H9 (cell line): Measurements from ENCODE around the gene GRID1. TPM values are rescaled to one million over a fixed set of nuclear protein-coding genes. Genes with fewer than 3 reads are reported as not detected.

Experiments
- DNase-seq: peaks from one replicate; pipeline ENCODE4 v3.0.0-alpha.2; 2017
- H2AFZ ChIP-seq: one replicate; pipeline ENCODE4 v1.6.1; 2013; ENCODE audit warnings: mild to moderate bottlenecking, low read length, control low read depth, moderate library complexity
- H2AK5ac ChIP-seq: 2 replicates; pipeline ENCODE4 v1.6.1; 2013; ENCODE audit warnings: low read length, control low read depth, mixed read lengths; ENCODE audit not compliant: insufficient read length
- H2BK120ac ChIP-seq: one replicate; pipeline ENCODE4 v1.6.1; 2013; ENCODE audit warnings: low read depth, mild to moderate bottlenecking, low read length, control low read depth, inconsistent platforms; ENCODE audit not compliant: poor library complexity, severe bottlenecking
- H2BK12ac ChIP-seq: 2 replicates; pipeline ENCODE4 v1.6.1; 2013; ENCODE audit warnings: low read length, control low read depth, mixed read lengths, low read depth; ENCODE audit not compliant: insufficient read length
- H2BK15ac ChIP-seq: 2 replicates; pipeline ENCODE4 v1.6.1; 2013; ENCODE audit warnings: low read depth, low read length, control low read depth
- H2BK20ac ChIP-seq: one replicate; pipeline ENCODE4 v1.6.1; 2013; ENCODE audit warnings: low read depth, mild to moderate bottlenecking, low read length, control low read depth, inconsistent platforms; ENCODE audit not compliant: poor library complexity, severe bottlenecking
- H2BK5ac ChIP-seq: 2 replicates; pipeline ENCODE4 v1.6.1; 2013; ENCODE audit warnings: low read length, control low read depth, mixed read lengths; ENCODE audit not compliant: insufficient read length
- H3K14ac ChIP-seq: 2 replicates; pipeline ENCODE4 v1.6.1; 2013; ENCODE audit warnings: low read length, control low read depth; ENCODE audit not compliant: insufficient read depth
- H3K18ac ChIP-seq: 2 replicates; pipeline ENCODE4 v1.6.1; 2013; ENCODE audit warnings: low read depth, mild to moderate bottlenecking, mixed read lengths, low read length, control low read depth; ENCODE audit not compliant: insufficient read length
- H3K23ac ChIP-seq: 2 replicates; pipeline ENCODE4 v1.6.1; 2013; ENCODE audit warnings: low read length, control low read depth, mixed read lengths, low read depth; ENCODE audit not compliant: insufficient read length
- H3K23me2 ChIP-seq: 2 replicates; pipeline ENCODE4 v1.6.1; 2013; ENCODE audit warnings: low read depth, mild to moderate bottlenecking, mixed read lengths, low read length, control low read depth; ENCODE audit not compliant: insufficient read length, poor library complexity, severe bottlenecking
- H3K27ac ChIP-seq: 2 replicates; pipeline ENCODE4 v1.5.1; 2013; ENCODE audit warnings: low read length, control low read depth, mixed read lengths, low read depth; ENCODE audit not compliant: insufficient read length
- H3K27me3 ChIP-seq: 2 replicates; pipeline ENCODE4 v1.6.1; 2013; ENCODE audit warnings: low read length, control low read depth, inconsistent platforms; ENCODE audit not compliant: insufficient read depth
- H3K4ac ChIP-seq: 2 replicates; pipeline ENCODE4 v1.6.1; 2013; ENCODE audit warnings: low read depth, mild to moderate bottlenecking, control low read depth, inconsistent platforms, low read length, moderate library complexity
- H3K4me1 ChIP-seq: 2 replicates; pipeline ENCODE4 v1.6.1; 2013; ENCODE audit warnings: low read length, control low read depth, inconsistent platforms; ENCODE audit not compliant: insufficient read depth
- H3K4me2 ChIP-seq: 2 replicates; pipeline ENCODE4 v1.6.1; 2013; ENCODE audit warnings: low read length, control low read depth, mixed read lengths; ENCODE audit not compliant: insufficient read length, insufficient read depth
- H3K56ac ChIP-seq: 2 replicates; pipeline ENCODE4 v1.6.1; 2013; ENCODE audit warnings: low read depth, mild to moderate bottlenecking, mixed read lengths, low read length, control low read depth; ENCODE audit not compliant: insufficient read length
- H3K79me1 ChIP-seq: 2 replicates; pipeline ENCODE4 v1.6.1; 2013; ENCODE audit warnings: low read depth, mild to moderate bottlenecking, moderate library complexity, low read length, control low read depth, inconsistent platforms; ENCODE audit not compliant: insufficient read depth, poor library complexity, severe bottlenecking
- H3K79me2 ChIP-seq: 2 replicates; pipeline ENCODE4 v1.6.1; 2013; ENCODE audit warnings: low read length, control low read depth, inconsistent platforms; ENCODE audit not compliant: insufficient read depth
- H3K9ac ChIP-seq: 2 replicates; pipeline ENCODE4 v1.6.1; 2013; ENCODE audit warnings: low read length, control low read depth, mixed read lengths; ENCODE audit not compliant: insufficient read length; ENCODE audit errors: extremely low read depth
- H3K9me3 ChIP-seq: one replicate; pipeline ENCODE4 v1.6.1; 2013; ENCODE audit warnings: low read depth, low read length, inconsistent platforms; ENCODE audit not compliant: control insufficient read depth
- H3T11ph ChIP-seq: one replicate; pipeline ENCODE4 v1.6.1; 2013; ENCODE audit warnings: mild to moderate bottlenecking, low read length, control low read depth, inconsistent platforms
- H4K20me1 ChIP-seq: one replicate; pipeline ENCODE4 v1.6.1; 2013; ENCODE audit not compliant: control insufficient read depth, insufficient read length, insufficient read depth
- H4K5ac ChIP-seq: 2 replicates; pipeline ENCODE4 v1.6.1; 2013; ENCODE audit warnings: low read depth, mild to moderate bottlenecking, mixed read lengths, low read length, control low read depth; ENCODE audit not compliant: insufficient read length
- H4K8ac ChIP-seq: replicated peaks from 2 replicates; pipeline ENCODE4 v1.6.1; 2013; ENCODE audit warnings: low read length, control low read depth, mixed read lengths, low read depth; ENCODE audit not compliant: insufficient read length
- H4K91ac ChIP-seq: 2 replicates; pipeline ENCODE4 v1.6.1; 2013; ENCODE audit warnings: low read depth, mild to moderate bottlenecking, moderate library complexity, mixed read lengths, low read length, control low read depth; ENCODE audit not compliant: insufficient read length
- H3K27ac Mint-ChIP-seq, 3 experiments: 2 replicates in 2 of 3; 3 replicates in 1 of 3; pipeline ENCODE4 v1.8.0; 2020 to 2021; ENCODE audit warnings: mixed read lengths in 3 of 3, mild to moderate bottlenecking in 1 of 3, moderate library complexity in 1 of 3
- H3K27me3 Mint-ChIP-seq: 2 replicates; pipeline ENCODE4 v1.8.0; 2021; ENCODE audit warnings: low read depth, mild to moderate bottlenecking, moderate library complexity, mixed read lengths
- H3K36me3 Mint-ChIP-seq, 3 experiments: 2 replicates in 2 of 3; 3 replicates in 1 of 3; pipeline ENCODE4 v1.8.0; 2020 to 2021; ENCODE audit warnings: low read depth in 3 of 3, mixed read lengths in 3 of 3; ENCODE audit not compliant: insufficient read depth in 1 of 3
- H3K4me1 Mint-ChIP-seq, 2 experiments: 2 replicates each; pipeline ENCODE4 v1.8.0; 2020; ENCODE audit warnings: mixed read lengths in 2 of 2
- H3K4me3 Mint-ChIP-seq, 2 experiments: 2 replicates in 1 of 2; 3 replicates in 1 of 2; pipeline ENCODE4 v1.8.0; 2020 to 2021; ENCODE audit warnings: mild to moderate bottlenecking in 2 of 2, mixed read lengths in 2 of 2, moderate library complexity in 1 of 2
- H3K9me3 Mint-ChIP-seq, 2 experiments: 2 replicates in 1 of 2; 3 replicates in 1 of 2; pipeline ENCODE4 v1.8.0; 2020; ENCODE audit warnings: mild to moderate bottlenecking in 2 of 2, mixed read lengths in 2 of 2, moderate library complexity in 1 of 2
- WGBS: extraction: QIAGEN DNeasy Blood & Tissue Kit; methylation state at CpG from one replicate; pipeline ENCODE4 v1.1.7; 2013; ENCODE audit warnings: missing lambda C conversion rate, low lambda C conversion rate, mixed read lengths; ENCODE audit not compliant: insufficient read length; ENCODE audit errors: extremely low coverage; 5-methylcytosine and 5-hydroxymethylcytosine counted together
- total RNA-seq: library from RNA; stranded (reverse); gene quantifications from 2 replicates; pipeline ENCODE4 v1.2.1, GENCODE V29; 2021
- TF ChIP-seq, protein P1 (sequence below): fragments of 200-600 bp; sonication (generic); conservative IDR thresholded peaks from 3 replicates; pipeline ENCODE4 v1.8.0; 2021; ENCODE audit warnings: antibody characterized with exemption, mild to moderate bottlenecking

GRID1 gene
- total RNA-seq, 1 experiment from 2014 or later, result 0.35 TPM

DNA sequence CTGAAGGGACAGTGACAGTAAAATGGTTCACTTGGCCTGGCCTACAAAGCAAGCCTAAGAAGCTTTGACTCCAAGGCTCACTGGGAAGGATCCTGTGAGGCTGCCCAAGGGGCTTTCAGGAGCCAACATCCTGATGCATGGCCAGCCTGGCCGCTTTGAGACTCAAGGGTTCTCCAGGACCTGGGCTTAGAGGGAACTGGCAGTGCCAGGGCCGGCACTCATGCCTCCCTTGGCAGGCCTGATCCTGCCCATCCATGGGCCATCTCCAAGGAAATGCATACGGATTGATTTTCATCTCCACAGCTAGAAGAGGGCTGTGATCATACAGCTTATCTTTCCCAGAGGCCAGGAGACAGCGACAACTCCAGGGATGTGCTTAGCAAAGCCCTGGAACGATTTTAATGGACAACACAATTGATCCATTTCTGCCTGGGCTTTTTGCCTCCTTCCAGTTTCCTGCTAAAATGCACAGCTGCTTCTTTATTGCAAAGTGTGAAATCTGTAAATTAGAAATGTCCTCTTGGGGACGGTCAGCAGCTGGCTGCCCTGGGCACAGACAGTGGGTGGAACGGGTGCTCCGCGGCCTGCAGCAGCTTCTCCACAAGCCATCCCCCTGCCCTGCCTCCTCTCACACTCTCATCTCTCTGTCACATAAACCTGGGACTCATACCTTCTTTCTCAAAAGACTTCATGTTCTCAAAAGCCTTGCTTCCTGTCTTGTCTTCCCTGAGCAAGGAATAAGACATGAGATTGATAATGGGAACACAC lies 288.5 kb downstream of the GRID1 start:
- no CpG with 5 or more reads among the region's 9 CpGs for WGBS
- H3K4me3 Mint-ChIP-seq, result no peak overlapping the region
- H3K27ac Mint-ChIP-seq, result peak overlapping the region in 1 of 3 experiments; percentile 8; a peak in 1 of 7 replicates
- Histone ChIP-seq H3K4me1 (no peaks in the 10 kb centered on the region), H3K14ac (0 out of 2 replicates have a peak overlapping the region, but pooled peaks have one; percentile 11), H3K79me1 (no peaks in the 10 kb centered on the region), H4K20me1 (no peaks in the 10 kb centered on the region), H2BK12ac (no peak overlapping the region), H4K5ac (no peak overlapping the region), H2BK15ac (no peak overlapping the region), H4K91ac (no peak overlapping the region), H3T11ph (no peak overlapping the region), H3K27ac (no peak overlapping the region), H3K79me2 (no peaks in the 10 kb centered on the region), H3K18ac (no peak overlapping the region), H3K4me2 (no peak overlapping the region), H2AFZ (no peak overlapping the region), H2BK20ac (no peak overlapping the region), H3K27me3 (no peaks in the 10 kb centered on the region), H3K9ac (no peak overlapping the region), H3K9me3 (no peaks in the 10 kb centered on the region), H2AK5ac (no peak overlapping the region), H3K23me2 (no peaks in the 10 kb centered on the region), H3K4ac (no peak overlapping the region), H2BK5ac (no peak overlapping the region), H2BK120ac (no peak overlapping the region), H3K56ac (no peak overlapping the region), H3K23ac (no peak overlapping the region), H4K8ac (no peak overlapping the region)
- TF ChIP-seq, protein P1, sequence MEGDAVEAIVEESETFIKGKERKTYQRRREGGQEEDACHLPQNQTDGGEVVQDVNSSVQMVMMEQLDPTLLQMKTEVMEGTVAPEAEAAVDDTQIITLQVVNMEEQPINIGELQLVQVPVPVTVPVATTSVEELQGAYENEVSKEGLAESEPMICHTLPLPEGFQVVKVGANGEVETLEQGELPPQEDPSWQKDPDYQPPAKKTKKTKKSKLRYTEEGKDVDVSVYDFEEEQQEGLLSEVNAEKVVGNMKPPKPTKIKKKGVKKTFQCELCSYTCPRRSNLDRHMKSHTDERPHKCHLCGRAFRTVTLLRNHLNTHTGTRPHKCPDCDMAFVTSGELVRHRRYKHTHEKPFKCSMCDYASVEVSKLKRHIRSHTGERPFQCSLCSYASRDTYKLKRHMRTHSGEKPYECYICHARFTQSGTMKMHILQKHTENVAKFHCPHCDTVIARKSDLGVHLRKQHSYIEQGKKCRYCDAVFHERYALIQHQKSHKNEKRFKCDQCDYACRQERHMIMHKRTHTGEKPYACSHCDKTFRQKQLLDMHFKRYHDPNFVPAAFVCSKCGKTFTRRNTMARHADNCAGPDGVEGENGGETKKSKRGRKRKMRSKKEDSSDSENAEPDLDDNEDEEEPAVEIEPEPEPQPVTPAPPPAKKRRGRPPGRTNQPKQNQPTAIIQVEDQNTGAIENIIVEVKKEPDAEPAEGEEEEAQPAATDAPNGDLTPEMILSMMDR, result no peak
- DNase-seq, result no peak
- no peaks in the 10 kb centered on the region; a peak in 1 of 5 replicates for H3K9me3 Mint-ChIP-seq
- H3K27me3 Mint-ChIP-seq, result peaks cover 5% of the 10 kb centered on the region
- H3K4me1 Mint-ChIP-seq, result peaks cover 16% of the 10 kb centered on the region in 2 experiments
- H3K36me3 Mint-ChIP-seq, result no peaks in the 10 kb centered on the region; a peak in 1 of 7 replicates
